Hematopoietic multipotent progenitor cell treated with erythropoietin and hydrocortisone succinate and interleukin-3 and kit ligand, for 8 days (in vitro differentiated cells): ENCODE data around the gene BIRC2.

Experiments used
- DNase-seq: peaks from one replicate; pipeline ENCODE4 v3.0.0-alpha.2; 2015

The BIRC2 gene

GRCh38 chr11:102402548-102402947 is 55.5 kb downstream of the BIRC2 start:
- no peak for DNase-seq

GRCh38 chr11:102405501-102405900 is 58.5 kb downstream of the BIRC2 start:
- no peak for DNase-seq

DNA sequence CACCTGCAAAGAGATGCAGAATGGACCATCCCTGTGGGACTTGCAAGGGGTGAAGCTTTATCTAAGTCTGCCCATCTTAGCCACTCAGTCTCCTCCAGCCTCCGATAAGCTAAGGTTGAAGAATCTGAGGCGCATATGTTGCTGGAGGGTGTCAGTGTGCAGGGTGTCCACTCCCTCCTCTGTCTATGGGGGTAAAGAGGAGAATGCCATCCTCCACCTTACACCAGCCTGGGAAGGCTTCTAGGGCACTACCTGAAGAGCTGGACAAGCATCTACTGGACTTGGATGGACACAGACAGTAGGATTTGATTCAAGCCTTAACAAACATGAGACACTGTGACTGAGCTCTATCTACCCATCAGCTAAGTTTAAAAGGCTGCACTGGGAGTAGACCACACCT is 59.1 kb downstream of the BIRC2 start:
- no peak for DNase-seq

DNA sequence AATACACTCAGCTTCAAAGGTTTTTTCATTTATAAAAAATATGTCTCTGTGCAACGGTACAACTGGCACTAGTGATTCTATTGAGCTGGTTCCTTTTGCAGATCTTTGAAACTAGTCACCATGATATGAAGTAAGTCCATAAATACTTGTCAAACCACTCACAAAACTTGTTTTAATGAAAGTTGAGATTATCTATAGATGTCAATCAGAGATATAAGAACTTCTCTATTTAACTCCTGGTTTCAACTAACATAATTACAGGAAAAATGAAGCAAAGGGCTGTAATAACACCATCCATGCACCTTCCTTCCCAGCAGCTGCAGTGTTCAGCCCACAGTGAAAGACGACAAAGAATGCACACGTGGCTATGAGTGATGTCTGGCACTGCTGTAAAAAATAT is 60.9 kb downstream of the BIRC2 start:
- DNase-seq: no peak

DNA sequence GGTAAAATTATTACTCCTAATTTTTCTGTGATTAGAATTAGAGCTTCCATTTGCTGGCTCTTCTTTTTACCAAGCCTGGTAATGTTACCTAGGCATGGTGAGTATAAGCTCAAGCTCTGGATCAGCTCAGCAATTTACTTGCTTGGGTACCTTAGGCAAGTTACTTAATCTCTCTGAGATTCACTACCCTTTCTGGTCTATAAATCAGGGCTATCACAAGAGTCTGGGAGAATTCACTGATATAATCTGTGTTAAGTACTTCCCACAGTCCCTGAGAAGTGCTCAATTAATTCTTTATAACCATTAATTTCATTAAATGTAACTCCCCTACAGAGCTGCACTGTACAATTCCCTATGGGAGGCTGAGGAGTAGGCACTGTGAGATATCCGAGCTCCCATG is 61.3 kb downstream of the BIRC2 start:
- DNase-seq: no peak

DNA sequence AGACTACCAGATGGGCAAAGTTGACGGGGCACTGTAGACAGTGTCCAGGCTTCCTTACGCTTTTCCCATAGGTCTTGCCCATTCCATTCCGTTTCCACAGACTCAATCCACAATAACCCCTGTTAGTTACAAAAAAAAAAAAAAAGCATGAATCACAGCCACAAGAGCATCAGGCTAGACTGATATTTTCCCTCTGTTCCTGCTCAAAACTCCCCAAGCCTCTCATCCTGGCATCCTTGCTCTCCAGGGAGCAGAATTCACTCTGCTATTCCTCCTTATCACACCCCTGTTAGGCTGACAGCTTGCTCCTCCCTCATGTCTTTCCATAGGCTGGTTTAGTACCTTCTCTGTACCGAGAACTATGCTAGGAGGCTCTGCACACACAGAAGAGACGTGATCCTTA is 63.4 kb downstream of the BIRC2 start:
- no peak for DNase-seq

DNA sequence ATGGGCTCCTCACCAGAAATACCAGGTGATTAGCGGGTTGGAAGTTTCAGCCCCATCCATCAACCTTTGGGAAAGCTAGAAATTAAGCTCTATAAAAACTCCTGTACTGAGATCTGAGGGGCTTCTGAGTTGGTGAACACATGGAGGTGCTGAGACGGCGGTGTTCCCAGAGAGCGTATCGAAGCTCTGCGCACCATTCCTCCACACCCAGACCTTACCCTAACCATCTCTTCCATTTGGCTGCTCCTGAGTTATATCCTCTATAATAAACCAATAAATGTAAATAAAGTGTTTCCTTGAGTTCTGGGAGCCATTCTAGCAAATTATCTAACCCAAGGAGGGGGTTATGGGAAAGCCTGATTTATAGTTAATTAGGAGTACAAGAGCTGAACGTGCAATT is 64.1 kb downstream of the BIRC2 start:
- no peak for DNase-seq

DNA sequence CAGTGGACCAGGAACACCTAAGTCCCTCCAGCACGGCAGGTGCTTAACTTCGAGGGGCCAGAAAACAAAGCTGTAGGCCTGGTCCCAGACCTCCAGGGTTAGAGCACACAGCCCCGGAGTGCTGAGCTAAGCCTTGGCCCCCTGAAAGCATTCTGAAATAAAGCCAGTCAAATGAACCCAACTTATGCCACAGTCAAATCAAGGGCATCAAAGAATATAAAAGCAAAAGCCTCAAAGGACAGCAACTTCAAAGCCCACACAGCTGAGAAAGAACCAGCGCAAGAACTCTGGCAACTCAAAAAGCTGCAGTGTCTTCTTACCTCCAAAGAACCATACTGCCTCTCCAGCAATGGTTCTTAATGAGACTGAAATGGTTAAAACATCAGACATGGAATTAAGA is 66.5 kb downstream of the BIRC2 start:
- no peak for DNase-seq

DNA sequence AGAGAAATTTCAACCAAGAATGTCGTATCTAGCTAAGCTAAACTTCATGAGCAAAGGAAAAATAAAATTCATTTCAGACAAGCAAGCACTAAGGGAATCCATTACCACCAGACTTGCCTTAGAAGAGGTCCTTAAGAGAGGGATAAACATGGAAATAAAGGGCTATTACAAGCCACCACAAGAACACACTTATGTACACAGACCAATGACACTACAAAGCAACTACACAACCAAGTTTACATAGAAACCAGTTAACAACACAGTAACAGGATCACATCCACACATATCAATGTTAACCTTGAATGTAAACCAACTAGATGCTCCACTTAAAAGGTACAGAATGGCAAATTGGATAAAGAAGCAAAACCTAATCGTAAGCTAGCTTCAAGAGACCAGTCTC is 67.5 kb downstream of the BIRC2 start:
- DNase-seq: no peak

DNA sequence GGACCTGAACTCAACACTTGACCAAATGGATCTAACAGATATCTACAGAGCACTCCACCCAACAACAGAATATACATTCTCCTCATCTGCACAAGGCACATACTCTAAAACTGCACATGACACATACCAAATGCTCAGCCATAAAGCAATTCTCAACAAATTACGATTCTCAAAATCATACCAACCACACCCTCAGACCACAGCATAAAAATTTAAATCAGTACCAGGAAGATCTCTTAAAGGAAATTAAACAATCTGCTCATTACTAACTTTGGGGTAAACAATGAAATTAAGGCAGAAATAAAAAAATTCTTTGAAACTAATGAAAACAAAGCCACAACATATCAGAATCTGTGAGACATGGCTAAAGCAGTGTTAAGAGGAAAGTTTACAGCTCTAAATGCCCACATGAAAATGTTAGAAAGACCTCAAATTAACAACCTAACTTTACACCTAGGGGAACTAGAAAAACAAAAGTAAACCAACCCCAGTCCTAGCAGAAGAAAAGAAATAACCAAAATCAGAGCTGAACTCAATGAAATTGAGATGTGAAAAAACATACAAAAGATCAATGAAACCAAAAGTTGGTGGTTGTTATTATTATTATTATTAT is 68.4 kb downstream of the BIRC2 start:
- DNase-seq: no peak

DNA sequence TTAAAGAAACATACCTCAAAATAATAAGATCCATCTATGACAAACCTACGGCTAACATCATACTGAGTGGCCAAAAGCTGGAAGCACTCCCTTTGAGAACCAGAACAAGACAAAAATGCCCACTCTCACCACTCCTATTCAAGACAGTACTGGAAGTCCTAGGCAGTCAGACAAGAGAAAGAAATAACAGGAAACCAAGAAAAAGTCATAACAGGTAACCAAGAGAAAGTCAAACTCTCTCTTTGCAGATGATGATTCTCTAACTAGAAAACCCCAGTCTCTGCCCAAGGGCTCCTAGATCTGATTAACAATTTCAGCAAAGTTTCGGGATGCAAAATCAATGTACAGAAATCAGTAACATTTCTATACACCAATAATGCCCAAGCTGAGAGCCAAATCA is 70.0 kb downstream of the BIRC2 start:
- DNase-seq: no peak

- DNase-seq: no peak
These were observed 72.2 kb downstream of the BIRC2 start for GRCh38 chr11:102419181-102419580.

GRCh38 chr11:102420547-102420946 is 73.5 kb downstream of the BIRC2 start:
- no peak for DNase-seq

GRCh38 chr11:102421261-102421660 is 74.2 kb downstream of the BIRC2 start:
- DNase-seq: no peak

DNA sequence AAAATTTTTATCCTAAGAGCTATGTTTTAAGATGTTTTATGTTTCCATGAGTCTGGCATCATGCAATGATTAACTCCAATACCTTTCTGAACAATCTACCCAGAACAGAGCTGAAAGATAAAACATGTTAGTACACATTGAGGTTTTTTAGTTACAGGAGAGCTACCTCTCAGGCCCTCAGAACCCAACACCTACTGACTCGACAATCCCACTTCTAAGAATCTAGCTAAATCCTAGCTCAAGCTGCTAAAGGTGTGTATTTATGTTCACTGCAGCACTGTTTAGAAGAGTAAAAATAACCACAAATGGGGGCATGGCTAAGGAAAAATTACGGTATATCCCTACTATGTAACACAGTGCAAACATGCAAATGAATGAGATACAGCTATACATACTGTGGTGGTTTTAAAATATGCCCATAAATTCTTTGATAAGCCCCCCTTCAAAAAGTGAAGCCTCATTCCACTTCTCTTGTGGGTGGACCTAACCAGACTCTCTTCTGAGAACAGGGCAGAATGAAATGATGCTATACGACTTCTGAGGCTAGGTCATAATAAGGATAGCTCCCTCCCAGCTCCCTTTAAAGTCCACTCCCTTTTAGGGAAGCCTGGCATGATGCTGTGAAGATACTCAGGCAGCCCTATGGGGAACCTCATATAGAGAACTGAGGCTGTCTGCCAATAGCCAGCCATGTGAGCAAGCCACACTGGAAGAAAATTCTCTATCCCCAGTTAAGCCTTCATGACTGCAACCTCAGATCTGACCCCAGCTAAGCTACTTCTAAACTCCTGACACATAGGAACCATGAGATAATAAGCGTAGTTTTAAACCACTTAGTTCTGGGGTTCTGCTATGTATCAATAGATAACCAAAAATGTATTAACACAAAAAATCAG is 76.1 kb downstream of the BIRC2 start:
- no peak for DNase-seq

DNA sequence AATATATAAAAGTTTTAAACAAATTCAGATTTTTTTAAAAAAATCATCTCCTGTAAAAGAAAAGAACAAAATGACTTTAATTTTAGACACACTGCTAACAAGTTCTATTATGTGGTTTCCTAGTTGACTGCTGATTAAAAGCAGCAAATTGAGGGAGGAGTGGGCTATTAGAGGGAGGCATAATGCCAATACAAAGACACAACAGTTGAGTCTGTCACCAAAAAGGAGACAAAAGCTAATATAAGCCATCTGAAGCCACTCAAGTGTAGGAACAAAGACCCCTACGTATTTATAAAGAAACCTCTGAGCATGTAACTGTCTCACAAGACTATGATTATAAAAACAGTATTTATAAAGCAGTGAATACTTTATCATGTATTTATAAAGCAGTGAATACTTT is 76.9 kb downstream of the BIRC2 start:
- no peak for DNase-seq

DNA sequence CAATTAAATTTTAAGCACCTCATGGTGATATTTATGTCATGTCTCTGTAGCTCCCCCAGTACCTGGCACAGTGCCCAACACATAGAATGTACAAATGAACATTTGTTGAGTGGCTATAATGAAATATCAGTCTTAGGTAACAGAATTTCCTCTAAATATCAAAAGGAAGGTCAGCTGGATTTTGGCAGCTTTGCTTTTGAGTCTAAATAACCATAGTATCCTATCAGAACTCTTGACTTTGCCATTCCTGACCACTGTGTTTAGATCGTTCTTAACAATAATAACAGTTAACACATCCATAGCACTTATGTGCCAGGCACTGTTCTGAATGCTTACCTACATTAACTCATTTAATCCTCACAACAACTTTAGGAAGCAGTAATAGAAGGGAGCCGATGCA is 79.0 kb downstream of the BIRC2 start:
- no peak for DNase-seq

GRCh38 chr11:102426570-102426969 is 79.6 kb downstream of the BIRC2 start:
- no peak for DNase-seq

GRCh38 chr11:102427068-102427467 is 80.1 kb downstream of the BIRC2 start:
- DNase-seq: no peak
